ENCODE results near the gene FGD6.
A peak's percentile ranks its signal among the peaks of the same experiment; 100 is the strongest.

GRCh38 chr12:95201056-95201670 is 16.1 kb downstream of the FGD6 start:
- TF ChIP-seq CTCF (conservative IDR thresholded peaks at IDR 0.05; ENCODE audit: low read depth, low read length) (no peak), POLR2A (IDR thresholded peaks at IDR 0.05; ENCODE audit: low read depth, low read length) (no peak), RAD21 (IDR thresholded peaks at IDR 0.05; ENCODE audit: low read length) (no peak), USF2 (IDR thresholded peaks at IDR 0.05; ENCODE audit: low read depth, low read length) (no peak), CEBPB (IDR thresholded peaks at IDR 0.05; ENCODE audit: low read depth, low read length) (peak; percentile 69), MAFK (IDR thresholded peaks at IDR 0.05; ENCODE audit: low read depth, low read length) (no peak), RCOR1 (IDR thresholded peaks at IDR 0.05; ENCODE audit: insufficient replicate concordance, low read length) (no peak), MAZ (IDR thresholded peaks at IDR 0.05; ENCODE audit: borderline replicate concordance, low read depth, low read length) (no peak), MXI1 (IDR thresholded peaks at IDR 0.05; ENCODE audit: borderline replicate concordance, low read depth, low read length) (no peak), SMC3 (IDR thresholded peaks at IDR 0.05; ENCODE audit: low read depth, low read length) (no peak), RFX5 (IDR thresholded peaks at IDR 0.05; ENCODE audit: low read depth, low read length) (no peak), ELK1 (IDR thresholded peaks at IDR 0.05; ENCODE audit: borderline replicate concordance, low read depth, low read length) (no peak), CHD1 (IDR thresholded peaks at IDR 0.05; ENCODE audit: low read depth, low read length) (no peak)

Data from IMR-90 (cell line).